H1 (cell line): ENCODE data around the gene RSPH6A. TPM values are rescaled to one million over a fixed set of nuclear protein-coding genes. Genes with fewer than 3 reads are reported as not detected.
A peak's percentile ranks its signal among the peaks of the same experiment; 100 is the strongest.

Experiments used
- CTCF ChIA-PET: fragments of 300-600 bp; sonication (Branson Sonifier 250); formaldehyde crosslinking; loops from one replicate; lab custom pipeline; 2021; ENCODE audit not compliant: partially characterized antibody; lab: Charles Lee
- POLR2A ChIA-PET: fragments of 300-600 bp; sonication (Branson Sonifier 250); formaldehyde crosslinking; loops from one replicate; lab custom pipeline; 2021; ENCODE audit warnings: inconsistent platforms; ENCODE audit not compliant: partially characterized antibody; lab: Charles Lee
- DNase-seq, 2 experiments: peaks; one replicate each; pipeline versions ENCODE4 v3.0.0 to v3.0.0-alpha.2; 2010 to 2022; ENCODE audit warnings: low spot score in 2 of 2, low read depth in 1 of 2, mixed read lengths in 1 of 2
- FAIRE-seq: peaks from 2 replicates; lab custom pipeline; 2011; peaks lifted over from hg19 to GRCh38; lab: Jason Lieb, UNC
- H2AFZ ChIP-seq: 2 replicates; pipeline ENCODE4 v1.8.1; 2012; ENCODE audit warnings: low read length, inconsistent platforms
- H2AK5ac ChIP-seq: 2 replicates; pipeline ENCODE4 v1.6.1; 2013; ENCODE audit warnings: low read depth, low read length
- H2BK120ac ChIP-seq: replicated peaks from 2 replicates; pipeline ENCODE3; 2013; ENCODE audit warnings: low read depth, low read length, inconsistent platforms
- H2BK12ac ChIP-seq: 2 replicates; pipeline ENCODE4 v1.6.1; 2013; ENCODE audit warnings: low read depth, low read length
- H2BK15ac ChIP-seq: 2 replicates; pipeline ENCODE4 v1.6.1; 2013; ENCODE audit warnings: low read length
- H2BK20ac ChIP-seq: 2 replicates; pipeline ENCODE4 v1.6.1; 2013; ENCODE audit warnings: low read length
- H2BK5ac ChIP-seq: 2 replicates; pipeline ENCODE4 v1.6.1; 2013; ENCODE audit warnings: low read depth, low read length
- H3K14ac ChIP-seq: 2 replicates; pipeline ENCODE4 v1.6.1; 2013; ENCODE audit warnings: inconsistent platforms; ENCODE audit not compliant: insufficient read length
- H3K18ac ChIP-seq: 2 replicates; pipeline ENCODE4 v1.6.1; 2013; ENCODE audit warnings: low read length; ENCODE audit errors: extremely low read depth
- H3K23ac ChIP-seq: 2 replicates; pipeline ENCODE4 v1.6.1; 2013; ENCODE audit warnings: inconsistent platforms; ENCODE audit not compliant: insufficient read length
- H3K23me2 ChIP-seq: 2 replicates; pipeline ENCODE4 v1.6.1; 2013; ENCODE audit warnings: low read depth, low read length
- H3K27ac ChIP-seq: 2 replicates; pipeline ENCODE4 v1.6.1; 2011; ENCODE audit warnings: low read depth, low read length, inconsistent platforms
- H3K27me3 ChIP-seq, 4 experiments: replicated peaks in 1 of 4; 1 replicate in 1 of 4; 2 replicates in 3 of 4; pipeline versions ENCODE4 v1.6.1 to v1.8.1; 2011 to 2013; ENCODE audit warnings: low read length in 3 of 4, mild to moderate bottlenecking in 3 of 4, inconsistent platforms in 2 of 4, mixed read lengths in 2 of 4, moderate library complexity in 1 of 4; ENCODE audit not compliant: control insufficient read depth in 3 of 4, insufficient read depth in 3 of 4; ENCODE audit errors: extremely low read depth in 1 of 4
- H3K36me3 ChIP-seq, 4 experiments: 2 replicates each; pipeline versions ENCODE4 v1.6.1 to v1.8.1; 2011 to 2013; ENCODE audit warnings: mild to moderate bottlenecking in 4 of 4, low read length in 3 of 4, moderate library complexity in 2 of 4, control low read depth in 1 of 4, inconsistent platforms in 1 of 4; ENCODE audit not compliant: insufficient read depth in 4 of 4, control insufficient read depth in 2 of 4
- H3K4ac ChIP-seq: replicated peaks from 2 replicates; pipeline ENCODE3; 2013; ENCODE audit warnings: low read length, low read depth, mixed read lengths, inconsistent platforms; ENCODE audit not compliant: insufficient read length
- H3K4me1 ChIP-seq, 4 experiments: replicated peaks in 1 of 4; 1 replicate in 1 of 4; 2 replicates in 3 of 4; pipeline versions ENCODE4 v1.6.1 to v1.8.1; 2011 to 2013; ENCODE audit warnings: low read length in 3 of 4, inconsistent platforms in 2 of 4, mixed read lengths in 1 of 4; ENCODE audit not compliant: insufficient read depth in 4 of 4, control insufficient read depth in 3 of 4
- H3K4me2 ChIP-seq, 2 experiments: 2 replicates each; pipeline versions ENCODE4 v1.6.1 to v1.8.1; 2011 to 2013; ENCODE audit warnings: low read depth in 2 of 2, low read length in 2 of 2, control low read depth in 1 of 2, inconsistent platforms in 1 of 2, mild to moderate bottlenecking in 1 of 2; ENCODE audit not compliant: insufficient read depth in 1 of 2
- H3K4me3 ChIP-seq, 4 experiments: fragments of 200-600, 300-600 bp in 1 of 4; sonication (generic), shearing (Covaris generic), sonication (Bioruptor Twin) in 1 of 4; 2 replicates each; pipeline versions ENCODE4 v1.5.1 to v1.8.1; 2011 to 2016; ENCODE audit warnings: low read length in 4 of 4, low read depth in 3 of 4, control low read depth in 2 of 4, inconsistent platforms in 2 of 4, mild to moderate bottlenecking in 2 of 4, mixed read lengths in 1 of 4, moderate library complexity in 1 of 4; ENCODE audit not compliant: insufficient read depth in 2 of 4; ENCODE audit errors: extremely low read depth in 1 of 4
- H3K56ac ChIP-seq: replicated peaks from 2 replicates; pipeline ENCODE3; 2013; ENCODE audit warnings: low read depth, mild to moderate bottlenecking, mixed read lengths, low read length, inconsistent platforms; ENCODE audit not compliant: insufficient read length
- H3K79me1 ChIP-seq: 2 replicates; pipeline ENCODE4 v1.6.1; 2013; ENCODE audit warnings: low read depth, low read length, control low read depth
- H3K79me2 ChIP-seq, 2 experiments: 2 replicates each; pipeline versions ENCODE4 v1.6.1 to v1.8.1; 2012 to 2013; ENCODE audit warnings: low read length in 2 of 2, mild to moderate bottlenecking in 2 of 2, inconsistent platforms in 1 of 2; ENCODE audit not compliant: insufficient read depth in 2 of 2, control insufficient read depth in 1 of 2
- H3K9ac ChIP-seq, 4 experiments: replicated peaks in 1 of 4; 1 replicate in 1 of 4; 2 replicates in 3 of 4; pipeline versions ENCODE4 v1.6.1 to v1.8.1; 2011 to 2013; ENCODE audit warnings: low read depth in 3 of 4, low read length in 3 of 4, control low read depth in 2 of 4, mild to moderate bottlenecking in 2 of 4, moderate library complexity in 2 of 4, inconsistent platforms in 1 of 4; ENCODE audit errors: extremely low read depth in 1 of 4
- H3K9me3 ChIP-seq, 2 experiments: 2 replicates each; pipeline versions ENCODE4 v1.6.1 to v1.8.1; 2012 to 2013; ENCODE audit warnings: mild to moderate bottlenecking in 2 of 2, moderate library complexity in 2 of 2, control low read depth in 1 of 2, inconsistent platforms in 1 of 2, low read depth in 1 of 2, low read length in 1 of 2, mixed read lengths in 1 of 2; ENCODE audit not compliant: insufficient read depth in 2 of 2
- H4K20me1 ChIP-seq, 2 experiments: replicated peaks in 1 of 2; 2 replicates each; pipeline versions ENCODE3 to v1.8.1; 2011 to 2013; ENCODE audit warnings: inconsistent platforms in 2 of 2, low read length in 2 of 2, mild to moderate bottlenecking in 1 of 2; ENCODE audit not compliant: insufficient read depth in 2 of 2, control insufficient read depth in 1 of 2
- H4K5ac ChIP-seq: 2 replicates; pipeline ENCODE4 v1.6.1; 2013; ENCODE audit warnings: low read length, low read depth, mixed read lengths, inconsistent platforms; ENCODE audit not compliant: insufficient read length
- H4K8ac ChIP-seq: 2 replicates; pipeline ENCODE4 v1.8.0; 2013; ENCODE audit warnings: mild to moderate bottlenecking, moderate library complexity, low read length, inconsistent platforms; ENCODE audit not compliant: insufficient read depth; ENCODE audit errors: extremely low read depth
- H4K91ac ChIP-seq: replicated peaks from 2 replicates; pipeline ENCODE3; 2013; ENCODE audit warnings: low read length, mixed read lengths, inconsistent platforms; ENCODE audit not compliant: insufficient read length
- ATF2 ChIP-seq: IDR thresholded peaks from 2 replicates; pipeline ENCODE4 v1.6.1; 2012; ENCODE audit warnings: low read length, inconsistent platforms
- ATF3 ChIP-seq: IDR thresholded peaks from 2 replicates; pipeline ENCODE4 v1.6.1; 2011; ENCODE audit warnings: low read depth, mild to moderate bottlenecking, low read length; ENCODE audit not compliant: insufficient read depth
- BACH1 ChIP-seq: IDR thresholded peaks from 2 replicates; pipeline ENCODE4 v1.6.1; 2012; ENCODE audit warnings: low read length, improper control_type of control experiment
- CBX5 ChIP-seq: fragments of 300-800, 300-1000 bp; sonication (generic); IDR thresholded peaks from 2 replicates; pipeline ENCODE4 v1.7.1; 2016; ENCODE audit warnings: antibody characterized with exemption, low read length, low read depth
- CTBP2 ChIP-seq: IDR thresholded peaks from 2 replicates; pipeline ENCODE4 v1.7.0; 2011; ENCODE audit warnings: borderline replicate concordance, mild to moderate bottlenecking, moderate library complexity, mixed read lengths, low read length; ENCODE audit not compliant: insufficient read depth, insufficient read length
- NANOG ChIP-seq: IDR thresholded peaks from 2 replicates; pipeline ENCODE4 v1.6.1; 2011; ENCODE audit warnings: low read length, low read depth, mild to moderate bottlenecking, inconsistent platforms; ENCODE audit not compliant: insufficient read depth, poor library complexity, severe bottlenecking
- POLR2AphosphoS5 ChIP-seq: IDR thresholded peaks from 2 replicates; pipeline ENCODE4 v1.6.1; 2011; ENCODE audit warnings: low read depth, low read length
- SIN3A ChIP-seq, 2 experiments: IDR thresholded peaks in 1 of 2; conservative IDR thresholded peaks in 1 of 2; 2 replicates each; pipeline ENCODE4 v1.6.1; 2011 to 2012; ENCODE audit warnings: low read length in 2 of 2, improper control_type of control experiment in 1 of 2, low read depth in 1 of 2, mild to moderate bottlenecking in 1 of 2
- SP1 ChIP-seq: IDR thresholded peaks from 2 replicates; pipeline ENCODE4 v1.6.1; 2011; ENCODE audit warnings: low read depth, low read length
- TEAD4 ChIP-seq: IDR thresholded peaks from 2 replicates; pipeline ENCODE4 v1.6.1; 2012; ENCODE audit warnings: low read depth, low read length, inconsistent platforms, mixed read lengths
- WGBS, 2 experiments: shearing (Covaris generic) in 1 of 2; methylation state at CpG; one replicate each; pipeline versions ENCODE4 v1.1.6 to v1.1.7; 2013 to 2015; ENCODE audit warnings: low lambda C conversion rate in 2 of 2, mixed read lengths in 2 of 2, inconsistent platforms in 1 of 2, low coverage in 1 of 2, missing lambda C conversion rate in 1 of 2; ENCODE audit not compliant: insufficient replicate concordance in 2 of 2, insufficient coverage in 1 of 2, insufficient read length in 1 of 2; ENCODE audit errors: extremely low coverage in 1 of 2, missing lambda C conversion rate in 1 of 2; 5-methylcytosine and 5-hydroxymethylcytosine counted together
- polyA plus RNA-seq, 7 experiments: library from polyadenylated mRNA; depleted of rRNA in 3 of 7; stranded (reverse) in 5 of 7; unstranded in 2 of 7; fragments of >200 nt in 5 of 7; fragments of 200-250 nt in 2 of 7; gene quantifications; 1 replicate in 5 of 7; 2 replicates in 1 of 7; 4 replicates in 1 of 7; pipeline versions ENCODE4 v1.2.1 to v1.2.3, GENCODE V29; 2011 to 2013; ENCODE audit warnings: missing spikeins in 2 of 7, mixed read lengths in 2 of 7
- total RNA-seq: library from RNA; stranded (reverse); fragmentation: NEBNext Ultra II Directional; extraction: Animal tissue kit (Norgen Biotek cat#: 25700); gene quantifications from 2 replicates; pipeline ENCODE4 v1.2.1, GENCODE V29; 2021

Gene RSPH6A
- total and polyA plus RNA-seq, 2 of the 8 experiments (the other 6 are each of a cell fraction or from before 2014, with no cell fraction given) = 0.05 to 0.19 TPM

GRCh38 chr19:45821570-45821969 is 6.5 kb upstream of the RSPH6A start:
- Histone ChIP-seq H3K4me1 (peaks cover 0 to 16% (median 12%) of the 10 kb centered on the region in 4 experiments; a peak in 6 of 7 replicates), H3K4me2 (no peak overlapping the region), H3K79me1 (no peaks in the 10 kb centered on the region; the same call in 1 of the 2 replicates), H3K56ac (no peak overlapping the region), H2BK5ac (no peak overlapping the region), H3K14ac (no peak overlapping the region), H3K27me3 (no peaks in the 10 kb centered on the region), H2BK15ac (no peak overlapping the region), H4K91ac (no peak overlapping the region), H3K9me3 (no peaks in the 10 kb centered on the region), H3K36me3 (peaks cover 18 to 49% (median 38%) of the 10 kb centered on the region in 4 experiments), H3K23ac (no peak overlapping the region), H3K4ac (peak overlapping the region; percentile 7), H4K8ac (no peak overlapping the region), H4K5ac (no peak overlapping the region), H2BK120ac (no peak overlapping the region), H2BK20ac (no peak overlapping the region), H4K20me1 (peaks cover 2 to 12% of the 10 kb centered on the region in 2 experiments), H3K4me3 (no peak overlapping the region), H2BK12ac (no peak overlapping the region), H3K9ac (no peak overlapping the region), H2AFZ (no peak overlapping the region), H3K23me2 (peaks cover 4% of the 10 kb centered on the region; the same call in 1 of the 2 replicates), H3K79me2 (no peaks in the 10 kb centered on the region), H3K27ac (peak overlapping the region; percentile 24; the same call in 1 of the 2 replicates), H3K18ac (no peak overlapping the region), H2AK5ac (no peak overlapping the region)
- FAIRE-seq (no peak), DNase-seq (no peak)
- POLR2A ChIA-PET = interaction anchor here (0.9 to 12.6 kb wide), 4 partner anchors 17 to 51 kb away, joined by 3 to 175 read pairs (median 6); partner anchors contain the start of genes DMPK and SIX5
- CTCF ChIA-PET = interaction anchor here (1.1 to 2.1 kb wide), 2 partner anchors 58 to 62 kb away, joined by 3 to 5 read pairs; no protein-coding TSS in a partner anchor
- 87% methylated on average over 6 of the region's 10 CpGs; no CpG with 5 or more reads in 1 of the 2 experiments for whole genome bisulfite sequencing, 2 experiments
- TF ChIP-seq ATF2 = no peak
- TF ChIP-seq NANOG = no peak
- no peak for TF ChIP-seq CTBP2
- TF ChIP-seq ATF3 = no peak
- no peak for TF ChIP-seq SP1
- TF ChIP-seq BACH1 = no peak
- no peak for TF ChIP-seq CBX5
- no peak for TF ChIP-seq SIN3A (conservative IDR thresholded peaks at IDR 0.05 in 1 of 2, IDR thresholded peaks at IDR 0.05 in 1 of 2; ENCODE audit: low read depth in 1 of 2, low read length in 2 of 2)
- no peak; the same call in 1 of the 2 replicates for TF ChIP-seq POLR2AphosphoS5
- no peak for TF ChIP-seq TEAD4
